SK-N-MC (cell line): Measurements from ENCODE around the gene TMEM200B.
A peak's percentile ranks its signal among the peaks of the same experiment; 100 is the strongest.
"Not testable (repeated sequence)": the region's sequence is repeated elsewhere in the genome, so short reads cannot be mapped to it uniquely, and the experiment has no call there.

ENCODE experiments used
- DNase-seq: peaks from one replicate; pipeline ENCODE4 v3.0.0-alpha.2; 2011; ENCODE audit warnings: low read depth, low spot score
- H3K27ac ChIP-seq: fragments of 200-600 bp; sonication (generic); 2 replicates; pipeline ENCODE4 v1.5.1; 2016; ENCODE audit warnings: mixed run types
- H3K36me3 ChIP-seq: fragments of 200-600 bp; sonication (generic); 2 replicates; pipeline ENCODE4 v1.6.1; 2017; ENCODE audit warnings: antibody characterized with exemption, low read length, mixed read lengths; ENCODE audit not compliant: insufficient read depth
- H3K4me3 ChIP-seq: fragments of 200-600 bp; sonication (generic); 2 replicates; pipeline ENCODE4 v1.5.1; 2016
- H3K9ac ChIP-seq: fragments of 200-600 bp; sonication (generic); 2 replicates; pipeline ENCODE4 v1.8.0; 2017; ENCODE audit warnings: mixed run types, mixed read lengths; ENCODE audit not compliant: insufficient read length
- H3K9me3 ChIP-seq: fragments of 200-600 bp; sonication (generic); 2 replicates; pipeline ENCODE4 v1.6.1; 2017; ENCODE audit warnings: low read depth, mild to moderate bottlenecking, antibody characterized with exemption, low read length, moderate library complexity, mixed read lengths
- EZH2 ChIP-seq: fragments of 200-600 bp; sonication (generic); IDR thresholded peaks from one replicate; pipeline ENCODE4 v1.6.1; 2017; ENCODE audit warnings: antibody characterized with exemption
- FOXP2 ChIP-seq: optimal IDR thresholded peaks from 2 replicates; pipeline ENCODE3; 2011; ENCODE audit warnings: mild to moderate bottlenecking, moderate library complexity; ENCODE audit not compliant: insufficient read depth; ENCODE audit errors: extremely low read length, control extremely low read depth
- POLR2AphosphoS5 ChIP-seq: IDR thresholded peaks from 2 replicates; pipeline ENCODE4 v1.6.1; 2012; ENCODE audit warnings: mild to moderate bottlenecking, low read depth, low read length, borderline replicate concordance

TMEM200B gene

DNA sequence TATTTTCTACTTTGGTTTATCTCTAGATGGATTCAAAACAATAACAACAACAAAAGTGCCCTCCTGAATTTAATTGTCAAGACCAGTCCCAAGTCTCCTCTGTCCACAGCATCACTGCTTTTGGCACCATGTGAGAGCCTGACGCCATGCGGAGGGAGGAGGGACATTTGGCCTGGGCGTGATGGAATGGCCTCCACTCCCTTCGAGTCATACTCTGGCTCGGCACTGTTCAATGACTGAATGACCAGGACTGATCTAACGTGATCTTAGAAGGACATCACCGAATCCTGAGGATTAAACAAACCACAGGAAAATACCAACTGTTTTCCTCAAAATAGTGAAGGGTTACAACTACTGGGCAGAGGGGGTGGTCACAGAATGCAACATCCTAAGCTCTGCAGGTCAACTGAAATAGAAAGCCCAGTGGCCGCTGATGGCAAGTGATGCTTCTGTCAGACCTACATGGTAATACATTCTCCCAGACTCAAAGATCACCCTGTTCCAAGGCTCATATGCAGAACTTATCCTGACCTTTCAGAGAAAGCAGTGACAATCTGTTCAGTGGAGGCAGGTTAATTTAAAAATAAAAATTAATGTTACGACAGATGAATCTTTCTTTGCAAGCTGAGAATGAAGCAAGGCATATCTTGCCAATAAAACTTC lies 38.9 kb upstream of the TMEM200B start:
- no peak overlapping the region for H3K9ac ChIP-seq
- H3K9me3 ChIP-seq, result no peaks in the 10 kb centered on the region
- no peak for TF ChIP-seq POLR2AphosphoS5
- TF ChIP-seq EZH2, result no peak
- no peak for TF ChIP-seq FOXP2
- H3K36me3 ChIP-seq, result peaks cover 94% of the 10 kb centered on the region
- DNase-seq, result no peak
- peak overlapping the region; percentile 40; the same call in 1 of the 2 replicates for H3K27ac ChIP-seq
- no peak overlapping the region for H3K4me3 ChIP-seq

DNA sequence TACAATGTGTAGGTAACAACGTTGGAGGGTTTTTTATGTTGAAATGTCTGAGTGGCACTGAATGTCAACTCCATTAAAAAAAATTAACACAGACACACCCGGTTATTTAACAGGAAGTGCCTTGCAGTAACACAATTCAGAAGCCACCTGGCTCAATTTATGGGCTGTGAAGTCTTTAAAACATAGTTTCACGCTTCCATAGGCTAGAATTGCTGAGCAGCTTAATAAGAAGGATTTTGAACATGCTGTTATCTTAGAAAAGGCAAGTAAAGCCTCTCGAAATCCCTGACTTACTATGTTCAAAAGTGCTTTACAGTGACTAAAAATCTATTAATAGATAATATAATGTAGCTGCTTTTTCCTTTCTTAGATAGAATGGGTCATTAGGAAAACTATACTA lies 38.3 kb upstream of the TMEM200B start:
- H3K9me3 ChIP-seq, result no peaks in the 10 kb centered on the region
- peak overlapping the region; percentile 40 for H3K27ac ChIP-seq
- TF ChIP-seq EZH2 (no peak), FOXP2 (no peak), POLR2AphosphoS5 (no peak)
- DNase-seq, result no peak
- H3K4me3 ChIP-seq, result no peak overlapping the region
- H3K9ac ChIP-seq, result no peak overlapping the region
- peaks cover 91% of the 10 kb centered on the region for H3K36me3 ChIP-seq

DNA sequence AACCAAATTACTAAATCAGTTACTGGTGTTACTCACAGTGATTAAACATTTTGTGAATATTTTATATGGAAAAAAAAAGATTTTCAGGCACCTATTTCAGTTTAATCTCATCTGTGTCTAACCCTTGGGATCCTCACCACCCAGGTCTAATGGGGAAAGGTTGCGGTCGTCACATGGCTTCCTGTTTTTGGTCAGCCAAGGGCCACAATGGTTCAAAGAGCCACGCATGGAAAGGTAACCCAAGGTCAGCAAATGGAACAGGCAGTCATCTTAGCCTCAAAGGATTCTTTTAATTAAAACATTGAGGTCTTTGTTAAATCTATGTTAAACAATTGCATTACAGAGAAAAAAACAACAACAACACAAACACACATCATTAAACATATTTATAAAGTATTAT lies 36.1 kb upstream of the TMEM200B start:
- Histone ChIP-seq H3K36me3 (peaks cover 89% of the 10 kb centered on the region), H3K27ac (peak overlapping the region; percentile 28; the same call in 1 of the 2 replicates), H3K9me3 (no peaks in the 10 kb centered on the region), H3K4me3 (no peak overlapping the region), H3K9ac (no peak overlapping the region)
- TF ChIP-seq FOXP2 (no peak), POLR2AphosphoS5 (no peak)
- DNase-seq, result no peak

GRCh38 chr1:29157269-29157601 lies 33.5 kb upstream of the TMEM200B start:
- peak overlapping the region; percentile 13 for H3K9ac ChIP-seq
- peak overlapping the region; percentile 96 for H3K27ac ChIP-seq
- TF ChIP-seq EZH2 (no peak), POLR2AphosphoS5 (no peak), FOXP2 (no peak)
- H3K4me3 ChIP-seq, result peak overlapping the region; percentile 52
- peaks cover 89% of the 10 kb centered on the region for H3K36me3 ChIP-seq
- no peak for DNase-seq
- H3K9me3 ChIP-seq, result no peaks in the 10 kb centered on the region

GRCh38 chr1:29156543-29157268 lies 33.0 kb upstream of the TMEM200B start:
- peak overlapping the region; percentile 59 for H3K9ac ChIP-seq
- peak overlapping the region; percentile 52 for H3K4me3 ChIP-seq
- peak; percentile 41; the same call in 1 of the 2 replicates for TF ChIP-seq POLR2AphosphoS5
- no peak for TF ChIP-seq FOXP2
- peaks cover 89% of the 10 kb centered on the region for H3K36me3 ChIP-seq
- H3K27ac ChIP-seq, result peak overlapping the region; percentile 96
- DNase-seq, result peak; percentile 94
- H3K9me3 ChIP-seq, result no peaks in the 10 kb centered on the region

GRCh38 chr1:29152046-29152805 lies 28.5 kb upstream of the TMEM200B start:
- Histone ChIP-seq H3K4me3 (no peak overlapping the region), H3K27ac (no peak overlapping the region), H3K9me3 (no peaks in the 10 kb centered on the region), H3K9ac (no peak overlapping the region), H3K36me3 (peaks cover 93% of the 10 kb centered on the region)
- no peak for TF ChIP-seq FOXP2
- no peak for TF ChIP-seq POLR2AphosphoS5
- no peak for TF ChIP-seq EZH2
- no peak for DNase-seq

DNA sequence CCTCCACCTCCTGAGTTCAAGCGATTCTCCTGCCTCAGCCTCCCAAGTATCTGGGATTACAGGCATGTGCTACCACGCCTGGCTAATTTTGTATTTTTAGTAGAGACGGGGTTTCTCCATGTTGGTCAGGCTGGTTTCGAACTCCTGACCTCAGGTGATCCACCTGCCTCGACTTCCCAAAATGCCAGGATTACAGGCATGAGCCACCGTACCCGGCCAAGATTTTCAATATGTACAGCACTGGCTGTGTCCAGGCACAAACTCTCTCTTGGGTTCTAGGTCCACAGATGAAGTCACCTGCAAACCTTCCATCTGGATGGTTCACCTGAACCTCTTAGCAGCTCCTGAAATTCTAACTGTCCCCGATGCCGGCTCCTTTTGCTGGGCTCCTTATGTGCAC lies 26.6 kb upstream of the TMEM200B start:
- not testable (repeated sequence) for H3K27ac ChIP-seq, DNase-seq, H3K9ac ChIP-seq, H3K9me3 ChIP-seq, H3K4me3 ChIP-seq
- H3K36me3 ChIP-seq, result peaks cover 97% of the 10 kb centered on the region

- H3K9ac ChIP-seq, result no peak overlapping the region
- peaks cover 86% of the 10 kb centered on the region for H3K36me3 ChIP-seq
- TF ChIP-seq POLR2AphosphoS5, result no peak
- TF ChIP-seq EZH2, result no peak
- TF ChIP-seq FOXP2, result no peak
- no peak overlapping the region for H3K4me3 ChIP-seq
- no peaks in the 10 kb centered on the region for H3K9me3 ChIP-seq
- H3K27ac ChIP-seq, result peak overlapping the region; percentile 31; the same call in 1 of the 2 replicates
- no peak for DNase-seq
Measured at GRCh38 chr1:29148656-29149491, 25.2 kb upstream of the TMEM200B start.
